HG03108 (cell line): ENCODE measurements around the gene VLDLR.

Experiments used
- ATAC-seq: cut with Tn5 transposase; IDR thresholded peaks from one replicate; pipeline ENCODE4 v1.9.1; 2021; ENCODE audit warnings: moderate library complexity; ENCODE audit not compliant: unreplicated experiment

VLDLR gene

GRCh38 chr9:2621722-2622460 lies at the start of gene VLDLR:
VLDLR (plus strand) TSS chr9:2621787; CDS start chr9:2622190, 403 bp downstream.
- ATAC-seq, result peak; percentile 33

GRCh38 chr9:2574203-2574602 lies 47.4 kb upstream of the VLDLR start:
- no peak for ATAC-seq

GRCh38 chr9:2576631-2577030 lies 45.0 kb upstream of the VLDLR start:
- ATAC-seq, result no peak

- no peak for ATAC-seq
Observed at GRCh38 chr9:2583308-2584013, 38.1 kb upstream of the VLDLR start.

GRCh38 chr9:2591967-2592366 lies 29.6 kb upstream of the VLDLR start:
- no peak for ATAC-seq

- no peak for ATAC-seq
Observed at GRCh38 chr9:2593744-2594143, 27.8 kb upstream of the VLDLR start.

GRCh38 chr9:2595973-2596372 lies 25.6 kb upstream of the VLDLR start:
- ATAC-seq, result no peak

GRCh38 chr9:2597483-2597882 lies 24.1 kb upstream of the VLDLR start:
- ATAC-seq, result no peak

- no peak for ATAC-seq
Observed at GRCh38 chr9:2599896-2600295, 21.7 kb upstream of the VLDLR start.

GRCh38 chr9:2600307-2600706 lies 21.3 kb upstream of the VLDLR start:
- no peak for ATAC-seq

GRCh38 chr9:2601785-2602378 lies 19.7 kb upstream of the VLDLR start:
- ATAC-seq, result no peak

- peak; percentile 63 for ATAC-seq
Observed at GRCh38 chr9:2602704-2603116, 18.9 kb upstream of the VLDLR start.

GRCh38 chr9:2603621-2604020 lies 18.0 kb upstream of the VLDLR start:
- ATAC-seq, result no peak

GRCh38 chr9:2605246-2605645 lies 16.3 kb upstream of the VLDLR start:
- ATAC-seq, result no peak

GRCh38 chr9:2608276-2608675 lies 13.3 kb upstream of the VLDLR start:
- no peak for ATAC-seq

- no peak for ATAC-seq
Observed at GRCh38 chr9:2610985-2611384, 10.6 kb upstream of the VLDLR start.

GRCh38 chr9:2611961-2612360 lies 9.6 kb upstream of the VLDLR start:
- ATAC-seq, result no peak

- ATAC-seq, result no peak
Observed at GRCh38 chr9:2613730-2614271, 7.8 kb upstream of the VLDLR start.

GRCh38 chr9:2615497-2615896 lies 6.1 kb upstream of the VLDLR start:
- ATAC-seq, result no peak

- ATAC-seq, result no peak
Observed at GRCh38 chr9:2616692-2617377, 4.8 kb upstream of the VLDLR start.

- ATAC-seq, result no peak
Observed at GRCh38 chr9:2618289-2618688, 3.3 kb upstream of the VLDLR start.
